Lower leg skin (tissue), 4 donors: Measurements from ENCODE around the gene EHBP1. TPM values are rescaled to one million over a fixed set of nuclear protein-coding genes. Genes with fewer than 3 reads are reported as not detected.

Experiments used
- DNase-seq, 2 donors: peaks; one replicate each; pipeline ENCODE4 v3.0.0-alpha.2; 2019; ENCODE audit warnings: low spot score in 2 of 2
- H3K4me3 ChIP-seq: fragments of 200-600 bp; sonication (generic); 2 replicates; pipeline ENCODE4 v1.5.1; 2017; ENCODE audit warnings: mild to moderate bottlenecking, low read depth; ENCODE audit not compliant: poor library complexity, severe bottlenecking
- CTCF ChIP-seq, 3 donors: fragments of 450-650 bp; IDR thresholded peaks; one replicate each; pipeline ENCODE4 v1.5.1; 2016; ENCODE audit warnings: antibody characterized with exemption in 3 of 3, mild to moderate bottlenecking in 3 of 3, moderate library complexity in 2 of 3
- POLR2A ChIP-seq, 2 donors: fragments of 450-650 bp; IDR thresholded peaks; one replicate each; pipeline ENCODE4 v1.6.1; 2016 to 2017; ENCODE audit warnings: antibody characterized with exemption in 2 of 2, mild to moderate bottlenecking in 1 of 2, moderate library complexity in 1 of 2
- WGBS, 2 donors: methylation state at CpG; one replicate each; pipeline ENCODE4 v1.1.5; 2018; 5-methylcytosine and 5-hydroxymethylcytosine counted together
- intact Hi-C: fragments of 100-400 bp; cut with DNase I; formaldehyde crosslinking; loops from one replicate; pipeline ENCODE4 v1.15.0; 2023; ENCODE audit warnings: low total_unique reads
- total RNA-seq, 4 donors: library from RNA; depleted of rRNA; stranded (reverse); fragments of >200 nt; gene quantifications; one replicate each; pipeline ENCODE4 v1.1.0, GENCODE V29; 2016

EHBP1 gene
- total RNA-seq, 4 donors from 2014 or later: 33.8 to 67.8 (median 51.2) TPM

GRCh38 chr2:62913311-62913710 is 207.8 kb downstream of the EHBP1 start:
- DNase-seq: no peak

DNA sequence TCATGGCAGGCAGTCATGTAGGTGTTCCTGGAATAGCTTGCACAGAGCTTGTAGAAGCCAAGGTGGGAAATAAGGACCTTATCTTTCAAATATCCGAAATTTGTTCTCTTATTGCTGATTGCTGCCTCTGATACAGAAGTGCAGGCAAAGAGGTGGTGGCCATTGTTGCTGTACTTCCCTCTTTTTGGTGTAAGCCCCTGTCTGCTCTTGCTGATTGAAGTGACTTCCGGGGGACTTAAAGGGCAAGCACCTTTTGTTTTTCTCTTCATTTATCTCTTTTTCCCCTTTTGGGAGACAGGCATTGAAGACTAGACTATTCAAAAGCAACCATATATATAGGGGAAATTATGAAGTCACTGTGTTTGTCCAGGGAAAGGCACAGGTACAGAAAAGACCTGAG is 213.5 kb downstream of the EHBP1 start:
- DNase-seq: no peak
- intact Hi-C loops: no loop called here
- H3K4me3 ChIP-seq: no peak overlapping the region
- TF ChIP-seq POLR2A (IDR thresholded peaks at IDR 0.05): no peak
- 82 to 95% methylated on average over 2 of the region's 2 CpGs for WGBS, 2 donors

More at GRCh38 chr2:62913311-62913710, 207.8 kb downstream of the EHBP1 start:
- no peak overlapping the region for H3K4me3 ChIP-seq
- intact Hi-C loops: no loop called here
- TF ChIP-seq POLR2A (IDR thresholded peaks at IDR 0.05) (no peak), CTCF (IDR thresholded peaks at IDR 0.05) (no peak)

DNA sequence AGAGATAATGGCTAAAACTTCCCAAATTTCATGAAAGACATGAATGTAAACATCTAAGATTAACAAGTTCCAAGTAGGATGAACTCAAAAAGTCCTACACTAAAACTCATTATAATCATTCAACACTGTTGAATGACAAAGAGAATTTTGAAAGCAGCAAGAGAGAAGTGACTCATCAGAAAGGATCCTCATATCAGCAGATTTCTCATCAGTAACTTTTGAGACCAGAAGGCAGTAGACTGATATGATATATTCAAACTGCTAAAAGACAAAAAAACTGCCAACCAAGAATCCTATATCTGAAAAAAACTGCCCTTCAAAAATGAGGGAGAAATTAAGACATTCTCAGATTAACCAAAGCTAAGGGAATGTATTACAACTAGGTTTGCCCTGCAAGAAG is 214.6 kb downstream of the EHBP1 start:
- intact Hi-C loops: no loop called here
- no peak for TF ChIP-seq POLR2A (IDR thresholded peaks at IDR 0.05)
- no peak for TF ChIP-seq CTCF (IDR thresholded peaks at IDR 0.05)
- H3K4me3 ChIP-seq: no peak overlapping the region
- no peak for DNase-seq

- TF ChIP-seq CTCF (IDR thresholded peaks at IDR 0.05) (no peak), POLR2A (IDR thresholded peaks at IDR 0.05) (no peak)
- DNase-seq: no peak
- intact Hi-C loops: no loop called here
- no peak overlapping the region for H3K4me3 ChIP-seq
Measured at GRCh38 chr2:62923242-62923641, 217.7 kb downstream of the EHBP1 start.

- WGBS, 2 donors: 100% methylated on average over 2 of the region's 2 CpGs
- DNase-seq: no peak
- no peak overlapping the region for H3K4me3 ChIP-seq
- no peak for TF ChIP-seq CTCF (IDR thresholded peaks at IDR 0.05)
- no peak for TF ChIP-seq POLR2A (IDR thresholded peaks at IDR 0.05)
- intact Hi-C loops: no loop called here
Measured at GRCh38 chr2:62923881-62924280, 218.4 kb downstream of the EHBP1 start.

- intact Hi-C loops: no loop called here
- TF ChIP-seq POLR2A (IDR thresholded peaks at IDR 0.05): no peak
- TF ChIP-seq CTCF (IDR thresholded peaks at IDR 0.05): no peak
- 89 to 96% methylated on average over 2 of the region's 2 CpGs for WGBS, 2 donors
- H3K4me3 ChIP-seq: no peak overlapping the region
- no peak for DNase-seq
Measured at GRCh38 chr2:62928015-62928414, 222.5 kb downstream of the EHBP1 start.
